AG20443 (cell line): ENCODE results near the gene ID3.

Experiments
- DNase-seq: peaks from one replicate; pipeline ENCODE4 v3.0.0; 2012; ENCODE audit warnings: low spot score, mixed read lengths

The ID3 gene

DNA sequence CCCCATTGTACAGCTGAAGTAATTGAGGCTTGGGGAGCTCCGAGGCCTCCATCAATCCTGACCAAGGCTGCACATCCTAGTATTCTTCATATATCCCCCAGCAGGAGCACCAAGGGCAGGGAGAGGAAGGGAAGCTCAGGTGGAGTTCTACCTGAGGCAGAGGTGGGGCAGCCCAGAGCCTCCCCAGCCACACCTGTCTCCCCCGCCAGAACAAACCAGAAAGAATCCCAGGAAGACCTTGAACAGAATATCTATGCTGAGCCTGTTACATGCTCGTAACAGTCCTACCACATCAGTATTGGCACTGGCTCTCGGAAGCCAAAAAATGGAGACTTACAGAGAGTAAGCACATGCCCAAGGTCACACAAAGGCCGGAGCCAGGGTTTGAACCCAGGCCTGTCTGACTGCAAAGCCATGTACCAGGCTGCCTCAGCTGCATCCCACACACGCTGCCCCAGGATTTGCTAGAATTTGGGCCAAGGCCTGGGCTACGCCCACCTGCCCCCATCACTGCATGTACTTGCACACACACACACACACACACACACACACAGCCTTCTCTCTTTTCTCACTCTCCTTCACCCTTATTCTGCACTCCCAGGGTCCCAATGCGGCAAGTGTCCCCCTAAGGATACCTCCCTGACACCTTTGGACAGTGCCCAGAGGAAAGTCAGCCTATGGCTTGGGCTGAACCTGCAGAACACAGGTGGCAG is 32.8 kb downstream of the ID3 start:
- no peak for DNase-seq

DNA sequence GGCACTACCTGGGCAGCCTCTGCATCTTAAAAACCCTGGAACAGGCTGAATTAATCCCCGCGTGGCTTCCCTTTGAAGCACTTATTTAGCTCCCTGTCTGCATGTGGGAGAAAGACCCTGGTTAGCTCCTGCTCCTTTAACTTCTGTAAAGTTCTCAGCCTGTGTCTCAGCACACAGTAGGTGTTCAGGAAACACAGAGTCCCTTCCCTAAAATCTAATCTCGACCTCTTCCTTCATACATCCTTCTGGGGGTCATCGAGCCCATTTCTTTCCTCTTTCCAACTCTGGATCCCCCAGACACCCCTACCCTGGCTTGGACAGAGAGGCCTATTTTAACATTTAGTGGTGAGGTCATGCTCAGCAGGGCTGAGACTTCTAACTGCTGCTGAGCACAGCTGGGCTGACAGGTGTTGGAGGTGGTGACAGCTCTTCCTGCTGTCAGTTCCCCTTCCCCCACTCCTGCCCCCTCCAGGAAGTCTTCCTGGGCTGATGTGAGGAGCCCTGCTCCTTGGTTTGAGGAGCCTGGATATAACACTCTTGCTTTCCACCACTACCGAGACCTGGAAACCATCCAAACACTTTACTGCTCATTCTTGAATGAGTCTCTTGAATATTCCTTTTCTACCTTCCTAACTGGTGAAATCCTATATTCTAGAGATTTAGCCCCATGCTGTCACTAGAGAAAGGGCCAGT is 33.6 kb downstream of the ID3 start:
- no peak for DNase-seq

DNA sequence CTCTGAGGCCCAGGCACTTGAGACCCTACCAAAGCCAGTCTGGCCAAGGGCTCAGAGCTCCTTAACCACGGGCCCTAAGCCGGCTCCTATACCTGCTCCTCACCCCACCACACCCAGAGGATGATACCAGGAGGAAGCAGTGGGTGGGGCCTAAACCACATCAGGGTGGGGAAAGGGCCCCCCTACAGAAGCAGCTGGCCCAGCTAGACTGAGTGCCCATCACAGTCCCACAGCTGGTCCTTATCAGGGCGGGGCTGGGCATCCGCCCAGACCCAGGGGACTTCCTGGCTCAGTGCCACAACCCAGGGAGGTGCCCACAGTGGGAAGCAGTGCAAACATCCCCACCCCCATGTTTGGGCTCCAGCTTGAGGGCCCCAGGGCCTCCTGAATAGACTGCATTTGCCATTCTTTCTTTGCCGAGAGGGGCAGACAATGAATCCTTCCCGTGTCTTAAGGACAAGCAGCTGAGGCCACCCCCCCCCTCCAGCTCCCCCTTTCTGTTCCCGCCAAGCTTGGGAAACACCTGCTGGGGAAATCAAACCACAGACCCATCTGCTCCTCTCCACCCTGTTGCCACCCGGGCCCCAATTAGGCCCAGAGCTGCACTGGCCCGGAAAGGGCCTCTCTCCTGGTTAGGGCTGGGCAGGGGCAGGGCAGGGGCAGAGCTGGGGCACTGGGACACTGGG is 34.4 kb downstream of the ID3 start:
- no peak for DNase-seq

DNA sequence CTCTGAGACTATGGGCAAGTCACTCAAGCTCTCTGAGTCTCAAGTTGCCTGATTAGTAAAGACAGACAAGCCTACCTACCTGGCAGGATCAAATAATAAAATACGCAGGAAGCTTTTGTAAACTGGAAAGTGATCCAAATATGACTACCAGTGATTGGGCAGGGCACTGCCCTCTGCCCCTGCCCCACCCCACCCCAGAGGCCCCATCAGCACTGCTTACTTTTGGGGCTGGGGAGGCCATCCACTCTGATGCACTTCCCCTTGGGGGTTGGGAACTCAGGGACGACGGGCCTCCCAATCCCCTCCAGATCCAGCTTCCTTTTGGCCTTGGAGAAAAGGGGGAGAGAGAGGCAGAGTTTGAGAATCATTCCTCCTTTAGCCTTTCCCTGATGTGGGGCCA is 35.1 kb downstream of the ID3 start:
- DNase-seq, result no peak

DNA sequence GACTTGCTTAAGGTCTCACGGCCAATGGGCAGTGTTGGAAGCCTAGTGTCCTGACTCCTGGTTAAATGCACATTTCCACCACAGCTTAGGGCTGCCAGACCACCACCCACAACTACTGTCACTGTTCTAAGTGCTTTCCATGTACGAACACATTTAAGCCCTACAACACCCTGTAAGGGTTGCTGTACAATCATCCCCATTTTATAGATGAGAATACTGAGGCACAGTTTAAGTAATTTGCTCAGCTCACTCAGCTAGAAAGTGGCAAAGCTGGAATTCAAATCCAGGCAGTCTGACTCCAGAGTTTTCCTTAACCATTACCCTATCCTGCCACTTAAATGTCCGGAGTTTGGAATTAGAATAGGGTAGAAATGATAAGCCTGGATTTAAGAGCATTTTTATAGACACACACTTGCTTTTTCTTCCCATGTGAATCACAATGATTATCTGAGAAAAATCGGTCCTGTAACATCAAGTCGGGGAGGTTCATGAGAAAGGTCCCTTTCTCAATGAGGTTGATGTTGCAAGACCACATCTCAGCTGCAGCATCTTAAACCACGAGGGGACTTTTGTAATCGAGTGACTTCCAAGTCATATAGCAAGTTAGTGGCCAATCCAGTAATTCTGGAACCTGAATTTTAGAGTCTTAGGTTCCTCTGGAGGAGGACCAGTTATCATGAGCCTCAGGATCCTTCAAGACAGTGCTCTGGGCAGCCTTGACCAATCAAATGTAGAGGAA is 36.9 kb downstream of the ID3 start:
- DNase-seq, result no peak

DNA sequence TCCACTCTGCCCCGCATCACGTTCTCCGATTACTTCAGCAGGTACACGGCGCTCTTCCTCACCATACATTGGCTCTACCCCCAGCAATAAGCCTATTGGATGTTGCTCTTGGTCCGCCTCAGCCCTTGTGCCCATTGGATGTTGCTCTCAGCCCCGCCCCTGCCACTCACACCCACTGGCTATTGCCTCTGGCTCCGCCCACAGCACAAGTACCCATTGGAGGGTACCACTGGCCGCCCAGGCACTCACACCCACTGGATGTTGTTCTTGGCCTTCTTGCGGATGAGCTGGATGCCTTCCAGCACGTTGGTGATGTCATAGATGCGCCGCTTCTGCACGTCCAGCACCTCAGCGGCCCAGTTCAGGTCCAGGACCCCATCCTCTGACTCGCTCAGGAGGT is 37.7 kb downstream of the ID3 start:
- no peak for DNase-seq

DNA sequence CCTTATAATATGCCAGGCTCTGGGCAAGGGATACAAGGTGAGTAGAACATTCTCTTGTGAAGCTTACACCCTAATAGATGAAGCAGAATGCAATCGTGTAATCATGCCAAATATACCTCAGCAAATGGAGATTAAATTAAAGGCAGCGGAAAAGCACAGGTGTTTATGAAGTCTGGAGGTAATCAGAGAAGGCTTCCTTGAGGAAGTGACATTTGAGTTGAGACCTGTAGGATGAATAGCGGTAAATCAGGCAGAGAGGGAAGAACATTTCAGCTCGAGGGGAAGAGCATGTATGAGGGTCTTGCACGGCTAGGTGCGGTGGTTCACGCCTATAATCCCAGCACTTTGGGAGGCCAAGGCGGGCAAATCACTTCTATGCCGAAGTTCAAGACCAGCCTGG is 41.7 kb downstream of the ID3 start:
- no peak for DNase-seq

DNA sequence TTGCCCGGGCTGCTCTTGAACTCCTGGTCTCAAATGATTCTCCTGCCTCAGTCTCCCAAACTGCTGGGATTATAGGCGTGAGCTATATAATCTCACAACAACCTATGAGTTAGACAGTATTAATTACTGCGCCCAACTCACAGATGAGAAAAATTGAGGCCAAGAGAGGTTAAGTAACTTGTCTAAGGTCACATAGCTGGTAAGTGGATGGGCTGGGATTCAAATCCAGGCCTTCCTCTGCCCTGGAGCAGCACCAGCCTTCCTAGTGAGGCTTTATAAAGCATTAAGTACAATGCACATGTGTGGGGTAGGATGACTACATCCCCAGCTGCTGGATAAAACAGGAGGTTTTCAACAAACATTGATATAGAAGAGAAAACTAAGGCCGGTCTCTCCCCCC is 43.4 kb downstream of the ID3 start:
- DNase-seq, result no peak

DNA sequence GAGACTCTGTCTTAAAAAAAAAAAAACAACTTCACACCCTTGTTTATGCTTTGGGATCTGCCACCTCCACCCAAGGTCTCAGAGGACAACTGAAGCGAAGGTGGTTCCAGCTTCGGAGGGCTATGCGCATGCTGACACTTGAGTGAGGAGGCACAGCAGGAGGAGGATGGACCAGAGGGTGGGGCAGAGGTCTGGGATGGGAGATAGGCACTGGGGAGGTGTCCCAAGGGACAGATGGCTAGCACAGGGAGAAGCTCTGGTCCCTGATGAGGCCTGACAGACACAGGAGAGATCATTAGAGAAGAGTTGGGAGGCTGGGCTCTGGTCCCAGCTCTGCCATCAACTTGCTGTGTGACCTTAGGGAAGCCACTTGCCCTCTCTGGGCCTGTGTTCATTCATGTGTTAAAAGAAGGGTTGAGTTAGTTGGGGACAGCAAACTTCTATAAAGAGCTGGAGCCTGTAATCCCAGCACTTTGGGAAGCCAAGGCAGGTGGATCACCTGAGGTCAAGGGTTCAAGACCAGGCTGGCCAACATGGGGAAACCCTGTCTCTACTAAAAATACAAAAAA is 45.1 kb downstream of the ID3 start:
- no peak for DNase-seq

DNA sequence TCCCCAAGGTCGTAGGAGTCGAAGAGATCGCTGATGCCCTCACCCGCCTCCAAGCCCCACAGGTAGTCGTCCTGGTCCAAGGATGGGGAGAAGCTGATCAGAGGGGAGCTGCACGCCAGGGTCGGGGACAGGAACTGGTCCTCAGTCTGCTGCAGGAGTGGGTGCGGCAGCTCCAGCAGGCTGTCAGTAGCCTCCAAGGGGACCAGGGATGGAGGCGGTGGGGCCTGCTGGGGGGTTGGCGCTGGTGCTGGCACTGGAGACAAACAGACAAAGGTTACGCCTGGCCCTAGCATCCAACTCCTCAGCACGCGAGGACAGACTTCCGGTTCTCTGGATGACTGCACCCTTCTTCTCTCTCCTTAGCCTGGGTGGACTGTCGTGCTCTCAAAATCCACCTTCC is 49.4 kb downstream of the ID3 start:
- no peak for DNase-seq
